A549 (cell line): ENCODE results near the gene ACADVL. TPM values are rescaled to one million over a fixed set of nuclear protein-coding genes. Genes with fewer than 3 reads are reported as not detected.

ENCODE experiments used
- BHLHE40 ChIP-seq: IDR thresholded peaks from 2 replicates; pipeline ENCODE4 v1.6.1; 2012; ENCODE audit warnings: low read depth, low read length, inconsistent platforms
- CBX2 ChIP-seq: fragments of 200-600 bp; sonication (generic); IDR thresholded peaks from 2 replicates; pipeline ENCODE4 v1.6.1; 2016; ENCODE audit warnings: low read depth, mild to moderate bottlenecking, borderline replicate concordance
- CEBPB ChIP-seq, 2 experiments: fragments of >200 bp in 1 of 2; sonication (Bioruptor Twin) in 1 of 2; formaldehyde crosslinking in 1 of 2; IDR thresholded peaks; 2 replicates each; pipeline ENCODE4 v1.6.1; 2012 to 2016
- CHD2 ChIP-seq: fragments of 150-350 bp; IDR thresholded peaks from 2 replicates; pipeline ENCODE4 v1.6.1; 2014; ENCODE audit warnings: low read length; ENCODE audit not compliant: partially characterized antibody
- CHD4 ChIP-seq: fragments of 200-600 bp; sonication (generic); IDR thresholded peaks from 2 replicates; pipeline ENCODE4 v1.6.1; 2016; ENCODE audit warnings: antibody characterized with exemption, mild to moderate bottlenecking, borderline replicate concordance
- ESRRA ChIP-seq: fragments of 150-350 bp; IDR thresholded peaks from 2 replicates; pipeline ENCODE4 v1.6.1; 2014; ENCODE audit warnings: mild to moderate bottlenecking, low read length, borderline replicate concordance
- FOSL2 ChIP-seq, 2 experiments: fragments of 450-650 bp in 1 of 2; fragments of >200 bp in 1 of 2; sonication (Bioruptor Twin) in 1 of 2; formaldehyde crosslinking; IDR thresholded peaks; 2 replicates each; pipeline versions ENCODE4 v1.5.0 to v1.6.1; 2016 to 2020; ENCODE audit warnings: mild to moderate bottlenecking in 1 of 2, moderate library complexity in 1 of 2
- FOXS1 ChIP-seq: fragments of 250-450 bp; sonication (Bioruptor Pico); IDR thresholded peaks from 2 replicates; pipeline ENCODE4 v1.5.0; 2020; ENCODE audit warnings: mild to moderate bottlenecking, moderate library complexity
- HDAC2 ChIP-seq: fragments of 200-600 bp; sonication (generic); IDR thresholded peaks from 2 replicates; pipeline ENCODE4 v1.6.1; 2016
- HOXA7 ChIP-seq: fragments of 250-450 bp; sonication (Bioruptor Pico); IDR thresholded peaks from 2 replicates; pipeline ENCODE4 v1.5.0; 2020; ENCODE audit warnings: mild to moderate bottlenecking, moderate library complexity
- HOXB5 ChIP-seq: fragments of 250-450 bp; sonication (Bioruptor Pico); IDR thresholded peaks from 2 replicates; pipeline ENCODE4 v1.5.0; 2020; ENCODE audit warnings: mild to moderate bottlenecking, moderate library complexity
- KDM5A ChIP-seq: fragments of 200-600 bp; sonication (generic); IDR thresholded peaks from 2 replicates; pipeline ENCODE4 v1.6.1; 2016; ENCODE audit warnings: antibody characterized with exemption, mild to moderate bottlenecking
- MAFK ChIP-seq: fragments of 450-650 bp; IDR thresholded peaks from 2 replicates; pipeline ENCODE4 v1.6.1; 2014; ENCODE audit not compliant: partially characterized antibody
- NFE2L2 ChIP-seq: fragments of 150-350 bp; conservative IDR thresholded peaks from 2 replicates; pipeline ENCODE4 v1.6.1; 2014; ENCODE audit warnings: low read length
- PHF8 ChIP-seq: fragments of 200-600 bp; sonication (generic); IDR thresholded peaks from 2 replicates; pipeline ENCODE4 v1.6.1; 2016; ENCODE audit warnings: low read depth, mild to moderate bottlenecking, antibody characterized with exemption, moderate library complexity, borderline replicate concordance
- POLR2A ChIP-seq: IDR thresholded peaks from 2 replicates; pipeline ENCODE4 v1.6.1; 2012; ENCODE audit warnings: mild to moderate bottlenecking, low read length
- RAD21 ChIP-seq, 2 experiments: fragments of >200 bp in 1 of 2; sonication (Bioruptor Twin) in 1 of 2; formaldehyde crosslinking in 1 of 2; IDR thresholded peaks in 1 of 2; conservative IDR thresholded peaks in 1 of 2; 2 replicates in 1 of 2; 3 replicates in 1 of 2; pipeline ENCODE4 v1.6.1; 2012 to 2018; ENCODE audit warnings: inconsistent platforms in 1 of 2
- RARB ChIP-seq: fragments of 250-450 bp; sonication (Bioruptor Pico); IDR thresholded peaks from 2 replicates; pipeline ENCODE4 v1.8.0; 2021; ENCODE audit warnings: mild to moderate bottlenecking, moderate library complexity
- RCOR1 ChIP-seq: fragments of 150-350 bp; IDR thresholded peaks from 2 replicates; pipeline ENCODE4 v1.6.1; 2014; ENCODE audit warnings: antibody characterized with exemption, low read length, low read depth
- RFX5 ChIP-seq: fragments of 450-650 bp; IDR thresholded peaks from 2 replicates; pipeline ENCODE4 v1.7.1; 2014; ENCODE audit warnings: antibody characterized with exemption, mild to moderate bottlenecking, moderate library complexity
- SREBF2 ChIP-seq: fragments of 450-650 bp; IDR thresholded peaks from 2 replicates; pipeline ENCODE4 v1.6.1; 2014; ENCODE audit warnings: mild to moderate bottlenecking, moderate library complexity
- TFCP2L1 ChIP-seq: fragments of 250-450 bp; sonication (Bioruptor Pico); IDR thresholded peaks from 2 replicates; pipeline ENCODE4 v1.5.0; 2021; ENCODE audit warnings: mild to moderate bottlenecking
- ZC3H11A ChIP-seq: fragments of 450-650 bp; IDR thresholded peaks from 2 replicates; pipeline ENCODE4 v1.6.1; 2014; ENCODE audit warnings: antibody characterized with exemption, mild to moderate bottlenecking
- ZFP36 ChIP-seq: fragments of 450-650 bp; IDR thresholded peaks from 2 replicates; pipeline ENCODE4 v1.6.1; 2014; ENCODE audit warnings: borderline replicate concordance; ENCODE audit not compliant: partially characterized antibody
- polyA plus RNA-seq, 4 experiments: library from polyadenylated mRNA; depleted of rRNA in 3 of 4; stranded (reverse); fragments of >200 nt; fragmentation: RNase III in 1 of 4; extraction: RNeasy Plus Mini Kit Qiagen cat#74134 plus additional on column Dnase treatment in 1 of 4; gene quantifications; 2 replicates in 3 of 4; 3 replicates in 1 of 4; pipeline ENCODE4 v1.2.3, GENCODE V29; 2011 to 2017
- TF ChIP-seq, protein P1 (sequence below): fragments of 450-650 bp; IDR thresholded peaks from 2 replicates; pipeline ENCODE4 v1.6.1; 2014; ENCODE audit warnings: antibody characterized with exemption
- TF ChIP-seq, protein P2 (sequence below): fragments of >200 bp; sonication (Bioruptor Twin); formaldehyde crosslinking; IDR thresholded peaks from 2 replicates; pipeline ENCODE4 v1.6.1; 2016
- TF ChIP-seq, protein P3 (sequence below): fragments of >200 bp; sonication (Bioruptor Twin); formaldehyde crosslinking; IDR thresholded peaks from 3 replicates; pipeline ENCODE4 v1.6.1; 2016
- TF ChIP-seq, protein P4 (sequence below): IDR thresholded peaks from 2 replicates; pipeline ENCODE4 v1.6.1; 2012

ACADVL gene
- polyA plus RNA-seq, 2 of the 4 experiments (the other 2 are of a cell fraction), result 238 to 425 TPM

DNA sequence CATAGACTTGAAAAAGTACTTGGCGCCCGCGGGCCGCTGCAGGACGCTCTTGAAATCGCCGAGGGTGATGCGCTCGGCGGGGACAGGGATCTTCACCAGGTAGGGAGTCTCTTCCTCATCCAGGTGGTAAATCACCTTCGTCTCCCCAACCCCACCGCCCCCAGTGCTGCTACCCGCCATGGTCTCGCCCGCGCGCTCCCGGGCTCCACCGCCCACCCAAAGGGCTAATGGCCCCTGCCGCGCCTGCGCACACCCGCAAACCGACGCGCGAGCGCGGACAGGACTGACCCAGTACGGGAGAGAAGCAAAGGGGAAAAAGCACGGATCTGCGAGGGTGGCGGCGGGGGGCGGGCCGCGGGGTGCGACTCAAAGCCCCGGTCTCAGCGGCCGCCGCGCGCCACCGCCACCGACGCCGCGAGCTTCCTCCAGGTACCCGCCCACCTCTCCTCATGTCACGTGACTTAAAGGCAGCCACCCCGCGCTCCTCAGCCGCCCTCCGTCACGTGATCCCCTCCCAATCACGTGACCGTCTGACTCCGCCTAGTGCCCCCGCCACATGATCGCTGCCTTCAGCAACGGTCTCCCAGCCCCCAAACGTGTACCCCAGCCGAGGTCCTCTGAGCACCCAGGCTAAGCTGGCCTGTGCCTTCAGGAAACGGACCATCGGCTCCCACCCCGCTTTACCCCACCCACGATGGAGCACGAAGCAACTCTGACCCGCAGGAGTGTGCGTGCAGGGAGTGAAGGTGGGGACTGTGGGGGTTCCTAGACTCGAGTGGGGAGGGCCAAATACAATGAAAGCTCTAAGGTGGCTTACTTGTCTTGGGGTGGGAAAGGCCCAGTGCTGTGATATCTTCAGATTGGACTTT, 14.6 kb downstream of the ACADVL start, which contains the start of gene DVL2 (continued):
- no peak for TF ChIP-seq MAFK
- TF ChIP-seq, protein P1, sequence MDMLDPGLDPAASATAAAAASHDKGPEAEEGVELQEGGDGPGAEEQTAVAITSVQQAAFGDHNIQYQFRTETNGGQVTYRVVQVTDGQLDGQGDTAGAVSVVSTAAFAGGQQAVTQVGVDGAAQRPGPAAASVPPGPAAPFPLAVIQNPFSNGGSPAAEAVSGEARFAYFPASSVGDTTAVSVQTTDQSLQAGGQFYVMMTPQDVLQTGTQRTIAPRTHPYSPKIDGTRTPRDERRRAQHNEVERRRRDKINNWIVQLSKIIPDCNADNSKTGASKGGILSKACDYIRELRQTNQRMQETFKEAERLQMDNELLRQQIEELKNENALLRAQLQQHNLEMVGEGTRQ, result peak; percentile 100
- TF ChIP-seq RFX5, result no peak
- TF ChIP-seq CEBPB (IDR thresholded peaks at IDR 0.05), result no peak
- TF ChIP-seq RARB (CRISPR knock-in tag), result no peak
- no peak for TF ChIP-seq CHD2
- peak; percentile 87 for TF ChIP-seq KDM5A
- TF ChIP-seq NFE2L2, result no peak
- TF ChIP-seq SREBF2, result no peak
- TF ChIP-seq RAD21 (conservative IDR thresholded peaks at IDR 0.05 in 1 of 2, IDR thresholded peaks at IDR 0.05 in 1 of 2), result 0 out of 5 replicates have a peak, but pooled peaks of 1 of the 2 experiments have one; percentile 13
- TF ChIP-seq ZC3H11A, result no peak
- TF ChIP-seq POLR2A, result peak; percentile 86
- TF ChIP-seq, protein P2, sequence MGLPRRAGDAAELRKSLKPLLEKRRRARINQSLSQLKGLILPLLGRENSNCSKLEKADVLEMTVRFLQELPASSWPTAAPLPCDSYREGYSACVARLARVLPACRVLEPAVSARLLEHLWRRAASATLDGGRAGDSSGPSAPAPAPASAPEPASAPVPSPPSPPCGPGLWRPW, result no peak
- TF ChIP-seq ESRRA, result no peak
- TF ChIP-seq, protein P3, sequence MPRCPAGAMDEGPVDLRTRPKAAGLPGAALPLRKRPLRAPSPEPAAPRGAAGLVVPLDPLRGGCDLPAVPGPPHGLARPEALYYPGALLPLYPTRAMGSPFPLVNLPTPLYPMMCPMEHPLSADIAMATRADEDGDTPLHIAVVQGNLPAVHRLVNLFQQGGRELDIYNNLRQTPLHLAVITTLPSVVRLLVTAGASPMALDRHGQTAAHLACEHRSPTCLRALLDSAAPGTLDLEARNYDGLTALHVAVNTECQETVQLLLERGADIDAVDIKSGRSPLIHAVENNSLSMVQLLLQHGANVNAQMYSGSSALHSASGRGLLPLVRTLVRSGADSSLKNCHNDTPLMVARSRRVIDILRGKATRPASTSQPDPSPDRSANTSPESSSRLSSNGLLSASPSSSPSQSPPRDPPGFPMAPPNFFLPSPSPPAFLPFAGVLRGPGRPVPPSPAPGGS, result peak; percentile 96; the same call in 2 of the 3 replicates
- peak; percentile 65; the same call in 1 of the 2 replicates for TF ChIP-seq TFCP2L1 (CRISPR knock-in tag)
- no peak for TF ChIP-seq ZFP36
- TF ChIP-seq HDAC2, result 0 out of 2 replicates have a peak, but pooled peaks have one; percentile 66
- TF ChIP-seq HOXB5 (CRISPR knock-in tag), result peak; percentile 97
- peak; percentile 80; the same call in 1 of the 2 replicates for TF ChIP-seq HOXA7 (CRISPR knock-in tag)
- no peak for TF ChIP-seq FOSL2 (IDR thresholded peaks at IDR 0.05)
- TF ChIP-seq FOSL2 (CRISPR knock-in tag; IDR thresholded peaks at IDR 0.05), result peak; percentile 82
- peak; percentile 73; the same call in 1 of the 2 replicates for TF ChIP-seq PHF8
- no peak for TF ChIP-seq CHD4
- no peak for TF ChIP-seq RCOR1
- TF ChIP-seq CBX2, result no peak
- TF ChIP-seq FOXS1, result peak; percentile 78
- TF ChIP-seq, protein P4, sequence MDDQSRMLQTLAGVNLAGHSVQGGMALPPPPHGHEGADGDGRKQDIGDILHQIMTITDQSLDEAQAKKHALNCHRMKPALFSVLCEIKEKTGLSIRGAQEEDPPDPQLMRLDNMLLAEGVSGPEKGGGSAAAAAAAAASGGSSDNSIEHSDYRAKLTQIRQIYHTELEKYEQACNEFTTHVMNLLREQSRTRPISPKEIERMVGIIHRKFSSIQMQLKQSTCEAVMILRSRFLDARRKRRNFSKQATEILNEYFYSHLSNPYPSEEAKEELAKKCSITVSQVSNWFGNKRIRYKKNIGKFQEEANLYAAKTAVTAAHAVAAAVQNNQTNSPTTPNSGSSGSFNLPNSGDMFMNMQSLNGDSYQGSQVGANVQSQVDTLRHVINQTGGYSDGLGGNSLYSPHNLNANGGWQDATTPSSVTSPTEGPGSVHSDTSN, result peak; percentile 98
- peak; percentile 86 for TF ChIP-seq BHLHE40
